ENCODE measurements around the gene SLC26A1.

Gene SLC26A1

GRCh38 chr4:967113-968104 is 25.8 kb downstream of the SLC26A1 start:
- no peak for TF ChIP-seq CTCF (IDR thresholded peaks at IDR 0.05; ENCODE audit: insufficient read depth, low read length, missing control alignments)
- DNase-seq (ENCODE audit: low read depth, low spot score), result no peak
- no peak overlapping the region for H3K4me3 ChIP-seq (ENCODE audit: low read depth, low read length)
- ChIA-PET CTCF (no interaction called here), POLR2A (no interaction called here)

GRCh38 chr4:966266-967112 is 26.7 kb downstream of the SLC26A1 start:
- CTCF ChIA-PET, result interaction anchor here (0.6 kb wide), 1 partner anchor 28 kb away, joined by 3 read pairs; no protein-coding TSS in a partner anchor
- no peak for DNase-seq (ENCODE audit: low read depth, low spot score)
- POLR2A ChIA-PET, result no interaction called here

GRCh38 chr4:965766-966134 is 27.5 kb downstream of the SLC26A1 start:
- no peak for TF ChIP-seq CTCF (IDR thresholded peaks at IDR 0.05; ENCODE audit: insufficient read depth, low read length, missing control alignments)
- POLR2A ChIA-PET, result no interaction called here
- DNase-seq (ENCODE audit: low read depth, low spot score), result no peak
- CTCF ChIA-PET, result no interaction called here
- H3K4me3 ChIP-seq (ENCODE audit: low read depth, low read length), result no peak overlapping the region

More at GRCh38 chr4:966266-967112, 26.7 kb downstream of the SLC26A1 start:
- H3K4me3 ChIP-seq (ENCODE audit: low read depth, low read length), result no peak overlapping the region
- TF ChIP-seq CTCF (IDR thresholded peaks at IDR 0.05; ENCODE audit: insufficient read depth, low read length, missing control alignments), result no peak

- TF ChIP-seq CTCF (IDR thresholded peaks at IDR 0.05; ENCODE audit: insufficient read depth, low read length, missing control alignments), result no peak
- ChIA-PET POLR2A (no interaction called here), CTCF (no interaction called here)
These were observed 28.0 kb downstream of the SLC26A1 start for GRCh38 chr4:965048-965765.

GRCh38 chr4:964346-965025 is 28.7 kb downstream of the SLC26A1 start:
- no peak for TF ChIP-seq CTCF (IDR thresholded peaks at IDR 0.05; ENCODE audit: insufficient read depth, low read length, missing control alignments)
- no peak for DNase-seq (ENCODE audit: low read depth, low spot score)
- H3K4me3 ChIP-seq (ENCODE audit: low read depth, low read length), result no peak overlapping the region
- POLR2A ChIA-PET, result no interaction called here
- CTCF ChIA-PET, result no interaction called here

More at GRCh38 chr4:965048-965765, 28.0 kb downstream of the SLC26A1 start:
- DNase-seq (ENCODE audit: low read depth, low spot score), result no peak
- H3K4me3 ChIP-seq (ENCODE audit: low read depth, low read length), result no peak overlapping the region
